Mammary epithelial cell (primary cell): ENCODE data around the gene MRAP2.

Experiments used
- CTCF ChIP-seq, 2 donors: IDR thresholded peaks in 1 of 2; conservative IDR thresholded peaks in 1 of 2; 2 replicates each; pipeline ENCODE4 v1.5.1; 2011 to 2012; ENCODE audit warnings: inconsistent platforms in 2 of 2, low read length in 2 of 2, mild to moderate bottlenecking in 2 of 2, control low read depth in 1 of 2, low read depth in 1 of 2; ENCODE audit not compliant: insufficient read depth in 1 of 2; ENCODE audit errors: extremely low read depth in 1 of 2
- EZH2 ChIP-seq: IDR thresholded peaks from 2 replicates; pipeline ENCODE4 v1.6.1; 2012; ENCODE audit warnings: low read length, inconsistent platforms, borderline replicate concordance

GRCh38 chr6:84136364-84137050, 102.9 kb downstream of the MRAP2 start:
- no peak for TF ChIP-seq CTCF (conservative IDR thresholded peaks at IDR 0.05 in 1 of 2, IDR thresholded peaks at IDR 0.05 in 1 of 2; ENCODE audit: extremely low read depth in 1 of 2, insufficient read depth in 1 of 2, low read depth in 1 of 2, low read length in 2 of 2)
- no peak for TF ChIP-seq EZH2
